ENCODE measurements around the gene CLASP2.

The CLASP2 gene

GRCh38 chr3:33746416-33747116, 28.5 kb upstream of the CLASP2 start:
- no peak for TF ChIP-seq CTCF (IDR thresholded peaks at IDR 0.05; ENCODE audit: control extremely low read depth, extremely low read depth, low read depth, missing control alignments)
- peak; percentile 31 for DNase-seq (ENCODE audit: extremely low spot score)
- ChIA-PET POLR2A (no interaction called here), CTCF (interaction anchor here (0.7 to 4.7 kb wide), 8 partner anchors 9 to 40 kb away, joined by 3 to 20 read pairs (median 4); no protein-coding TSS in a partner anchor)

DNA sequence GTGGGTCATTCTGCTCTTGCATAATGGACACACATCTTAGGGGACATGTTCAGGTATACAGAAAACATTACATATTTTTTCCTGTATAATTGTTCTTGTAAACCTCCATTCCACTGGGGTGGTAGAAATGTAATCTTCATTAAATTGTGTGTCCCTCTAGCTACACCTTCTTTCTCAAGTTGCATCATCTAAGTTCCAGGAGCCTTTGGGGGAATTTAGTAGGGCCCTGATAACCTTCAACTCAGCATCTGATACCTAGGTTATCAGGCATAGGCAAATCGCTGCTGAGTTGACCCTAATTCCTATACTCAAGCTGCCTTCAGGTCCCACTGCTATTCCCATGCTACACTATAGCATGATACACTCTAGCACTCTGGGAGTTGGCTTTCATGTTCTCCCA, 19.1 kb upstream of the CLASP2 start:
- TF ChIP-seq CTCF (IDR thresholded peaks at IDR 0.05; ENCODE audit: control extremely low read depth, extremely low read depth, low read depth, missing control alignments), result no peak
- ChIA-PET POLR2A (no interaction called here), CTCF (interaction anchor here (1.1 to 1.7 kb wide), 2 partner anchors 9 to 50 kb away, joined by 4 read pairs; no protein-coding TSS in a partner anchor)
- DNase-seq (ENCODE audit: extremely low spot score), result no peak

DNA sequence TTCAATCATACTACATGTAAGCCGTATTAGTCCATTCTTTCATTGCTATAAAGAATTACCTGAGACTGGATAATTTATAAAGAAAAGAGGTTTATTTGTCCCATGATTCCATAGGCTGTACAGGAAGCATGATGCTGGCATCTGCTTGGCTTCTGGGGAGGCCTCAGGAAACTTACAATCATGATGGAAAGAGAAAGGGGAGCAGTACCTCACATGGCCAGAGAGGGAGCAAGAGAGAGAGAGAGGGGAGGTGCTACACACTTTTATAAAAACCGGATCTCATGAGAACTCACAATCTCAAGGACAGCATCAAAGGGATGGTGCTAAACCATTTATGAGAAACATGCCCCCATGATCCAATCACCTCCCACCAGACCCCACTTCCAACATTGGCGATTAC, 14.3 kb upstream of the CLASP2 start:
- TF ChIP-seq CTCF (IDR thresholded peaks at IDR 0.05; ENCODE audit: control extremely low read depth, extremely low read depth, low read depth, missing control alignments), result no peak
- DNase-seq (ENCODE audit: extremely low spot score), result no peak
- CTCF ChIA-PET, result no interaction called here
- POLR2A ChIA-PET, result no interaction called here

GRCh38 chr3:33729993-33730392, 11.9 kb upstream of the CLASP2 start:
- DNase-seq (ENCODE audit: extremely low spot score), result no peak
- TF ChIP-seq CTCF (IDR thresholded peaks at IDR 0.05; ENCODE audit: control extremely low read depth, extremely low read depth, low read depth, missing control alignments), result no peak
- CTCF ChIA-PET, result interaction anchor here (0.7 to 2.6 kb wide), 6 partner anchors 12 to 93 kb away, joined by 3 to 12 read pairs (median 3); no protein-coding TSS in a partner anchor
- POLR2A ChIA-PET, result no interaction called here

- DNase-seq (ENCODE audit: extremely low spot score), result no peak
- ChIA-PET POLR2A (no interaction called here), CTCF (interaction anchor here (1.1 to 1.5 kb wide), 2 partner anchors 63 to 65 kb away, joined by 3 read pairs; no protein-coding TSS in a partner anchor)
- no peak for TF ChIP-seq CTCF (IDR thresholded peaks at IDR 0.05; ENCODE audit: control extremely low read depth, extremely low read depth, low read depth, missing control alignments)
These were observed 6.2 kb upstream of the CLASP2 start for GRCh38 chr3:33724256-33724655.

GRCh38 chr3:33722626-33723370, 4.7 kb upstream of the CLASP2 start:
- no peak for DNase-seq (ENCODE audit: extremely low spot score)
- TF ChIP-seq CTCF (IDR thresholded peaks at IDR 0.05; ENCODE audit: control extremely low read depth, extremely low read depth, low read depth, missing control alignments), result no peak
- ChIA-PET POLR2A (no interaction called here), CTCF (interaction anchor here (1.1 kb wide), 1 partner anchor 65 kb away, joined by 3 read pairs; no protein-coding TSS in a partner anchor)
